Fibroblast of villous mesenchyme (primary cell): Measurements from ENCODE around the gene GLIS1. TPM values are rescaled to one million over a fixed set of nuclear protein-coding genes. Genes with fewer than 3 reads are reported as not detected.
A peak's percentile ranks its signal among the peaks of the same experiment; 100 is the strongest.

ENCODE experiments used
- DNase-seq: peaks from one replicate; pipeline ENCODE4 v3.0.0-alpha.2; 2010; ENCODE audit warnings: low read depth
- H3K4me3 ChIP-seq: 2 replicates; pipeline ENCODE4 v1.5.1; 2011; ENCODE audit warnings: low read depth, mild to moderate bottlenecking, low read length
- total RNA-seq: library from RNA; depleted of rRNA; stranded (reverse); fragments of >200 nt; gene quantifications from 2 replicates; pipeline ENCODE4 v1.2.3, GENCODE V29; 2012
- TF ChIP-seq, protein P1 (sequence below): IDR thresholded peaks from 2 replicates; pipeline ENCODE4 v1.5.1; 2012; ENCODE audit warnings: low read depth, mild to moderate bottlenecking, low read length; ENCODE audit not compliant: insufficient read depth

Gene GLIS1
- total RNA-seq, 1 donor: 0.43 TPM

DNA sequence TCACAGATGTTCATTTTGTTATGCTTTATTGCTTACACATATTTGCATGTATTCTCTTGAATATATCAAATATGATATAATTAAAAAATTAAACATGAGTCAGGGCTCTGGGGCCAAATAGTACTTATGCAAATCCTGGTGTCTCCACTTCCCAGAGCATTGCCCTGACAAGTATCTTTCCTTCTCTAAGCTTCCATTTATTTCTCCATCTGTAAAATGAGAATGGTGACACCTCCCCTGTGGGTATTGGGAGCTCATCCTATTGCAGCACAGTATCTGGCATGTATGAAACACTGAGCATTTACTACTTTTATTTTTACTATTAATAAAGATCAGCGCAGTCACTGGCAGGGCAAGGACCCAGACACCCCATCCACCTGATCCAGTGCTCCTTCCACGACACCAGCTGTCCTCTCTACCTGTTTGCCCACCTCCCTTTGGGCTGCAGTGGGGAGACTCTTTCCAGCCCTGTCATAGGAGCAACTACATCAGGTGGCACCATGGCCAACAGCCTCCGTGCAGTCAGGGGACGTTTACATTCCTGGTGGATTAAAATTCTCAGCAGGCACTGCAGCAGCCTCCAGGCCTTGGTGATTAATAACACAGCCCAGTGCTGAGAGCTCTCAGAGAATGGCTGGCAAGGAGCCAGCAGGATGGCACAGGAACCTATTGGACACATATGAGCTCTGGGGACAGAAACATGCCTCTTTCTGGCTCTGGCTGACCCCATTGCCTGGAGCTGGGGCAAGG lies 166.7 kb downstream of the GLIS1 start:
- peak; percentile 50 for DNase-seq
- TF ChIP-seq, protein P1, sequence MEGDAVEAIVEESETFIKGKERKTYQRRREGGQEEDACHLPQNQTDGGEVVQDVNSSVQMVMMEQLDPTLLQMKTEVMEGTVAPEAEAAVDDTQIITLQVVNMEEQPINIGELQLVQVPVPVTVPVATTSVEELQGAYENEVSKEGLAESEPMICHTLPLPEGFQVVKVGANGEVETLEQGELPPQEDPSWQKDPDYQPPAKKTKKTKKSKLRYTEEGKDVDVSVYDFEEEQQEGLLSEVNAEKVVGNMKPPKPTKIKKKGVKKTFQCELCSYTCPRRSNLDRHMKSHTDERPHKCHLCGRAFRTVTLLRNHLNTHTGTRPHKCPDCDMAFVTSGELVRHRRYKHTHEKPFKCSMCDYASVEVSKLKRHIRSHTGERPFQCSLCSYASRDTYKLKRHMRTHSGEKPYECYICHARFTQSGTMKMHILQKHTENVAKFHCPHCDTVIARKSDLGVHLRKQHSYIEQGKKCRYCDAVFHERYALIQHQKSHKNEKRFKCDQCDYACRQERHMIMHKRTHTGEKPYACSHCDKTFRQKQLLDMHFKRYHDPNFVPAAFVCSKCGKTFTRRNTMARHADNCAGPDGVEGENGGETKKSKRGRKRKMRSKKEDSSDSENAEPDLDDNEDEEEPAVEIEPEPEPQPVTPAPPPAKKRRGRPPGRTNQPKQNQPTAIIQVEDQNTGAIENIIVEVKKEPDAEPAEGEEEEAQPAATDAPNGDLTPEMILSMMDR: no peak
- no peak overlapping the region for H3K4me3 ChIP-seq

DNA sequence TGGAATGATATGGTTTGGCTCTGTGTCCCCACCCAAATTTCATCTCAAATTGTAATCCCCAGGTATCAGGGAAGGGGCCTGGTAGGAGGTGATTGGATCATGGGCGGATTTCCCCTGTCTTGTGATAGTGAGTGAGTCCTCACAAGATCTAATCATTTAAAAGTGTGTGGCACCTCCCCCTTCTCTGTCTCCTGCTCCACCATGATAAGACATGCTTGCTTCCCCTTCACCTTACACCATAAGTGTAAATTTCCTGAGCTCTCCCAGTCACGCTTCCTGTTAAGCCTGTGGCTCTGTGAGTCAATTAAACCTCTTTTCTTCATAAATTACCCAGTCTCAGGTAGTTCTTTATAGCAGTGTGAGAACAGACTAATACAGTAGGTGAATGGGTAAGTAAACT lies 170.4 kb downstream of the GLIS1 start:
- DNase-seq: no peak
- no peak overlapping the region for H3K4me3 ChIP-seq
- TF ChIP-seq, protein P1: no peak

DNA sequence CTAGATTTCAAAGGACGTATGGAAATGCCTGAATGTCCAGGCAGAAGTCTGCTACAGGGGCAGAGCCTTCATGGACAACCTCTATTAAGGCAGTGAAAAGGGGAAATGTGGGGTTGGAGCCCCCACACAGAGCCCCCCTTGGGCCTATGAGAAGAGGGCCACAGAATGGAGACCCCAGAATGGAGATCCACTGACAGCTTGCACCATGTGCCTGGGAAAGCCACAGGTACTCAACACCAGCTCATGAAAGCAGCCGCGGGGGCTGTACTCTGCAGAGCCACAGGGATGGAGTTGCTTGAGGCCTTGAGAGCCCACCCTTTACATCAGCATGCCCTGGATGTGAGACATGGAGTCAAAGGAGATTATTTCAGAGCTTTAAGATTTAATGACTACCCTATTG lies 171.1 kb downstream of the GLIS1 start:
- H3K4me3 ChIP-seq: no peak overlapping the region
- no peak for DNase-seq
- TF ChIP-seq, protein P1: no peak

DNA sequence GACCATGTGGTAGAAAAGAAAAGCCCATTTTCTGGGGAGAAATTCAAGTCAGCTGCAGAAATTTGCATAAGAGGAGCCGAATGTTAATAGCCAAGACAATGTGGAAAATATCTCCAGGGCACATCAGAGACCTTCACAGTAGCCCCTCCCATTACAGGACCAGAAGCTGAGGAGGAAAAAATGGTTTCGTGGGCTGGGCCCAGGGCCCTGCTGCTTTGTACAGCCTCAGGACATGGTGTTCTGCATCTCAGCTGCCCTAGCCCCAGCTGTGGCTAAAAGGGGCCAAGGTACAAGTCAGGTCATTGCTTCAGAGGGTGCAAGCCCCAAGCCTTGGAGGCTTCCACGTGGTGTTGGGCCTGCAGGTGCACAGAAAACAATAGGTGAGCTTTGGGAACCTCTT lies 171.5 kb downstream of the GLIS1 start:
- H3K4me3 ChIP-seq: no peak overlapping the region
- TF ChIP-seq, protein P1: no peak
- DNase-seq: no peak

DNA sequence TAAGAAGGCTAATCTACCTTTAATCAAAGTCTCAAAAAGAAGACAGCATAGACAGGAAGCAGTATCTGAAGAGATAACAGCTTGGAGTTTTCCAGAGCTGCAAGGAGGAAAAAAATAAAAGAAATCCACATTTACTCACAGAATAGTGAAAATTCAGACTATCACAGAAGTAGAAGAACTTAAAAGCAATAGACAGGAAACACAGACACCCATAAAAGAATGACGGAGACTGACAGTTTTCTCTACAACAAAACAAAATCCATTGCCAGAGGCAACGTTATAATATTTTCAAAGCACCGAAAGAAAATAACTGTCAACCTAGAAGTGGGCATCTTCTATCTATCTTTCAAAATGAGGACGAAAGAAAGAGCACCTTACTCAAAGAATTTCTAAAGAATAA lies 175.4 kb downstream of the GLIS1 start:
- TF ChIP-seq, protein P1: no peak
- no peak for DNase-seq

DNA sequence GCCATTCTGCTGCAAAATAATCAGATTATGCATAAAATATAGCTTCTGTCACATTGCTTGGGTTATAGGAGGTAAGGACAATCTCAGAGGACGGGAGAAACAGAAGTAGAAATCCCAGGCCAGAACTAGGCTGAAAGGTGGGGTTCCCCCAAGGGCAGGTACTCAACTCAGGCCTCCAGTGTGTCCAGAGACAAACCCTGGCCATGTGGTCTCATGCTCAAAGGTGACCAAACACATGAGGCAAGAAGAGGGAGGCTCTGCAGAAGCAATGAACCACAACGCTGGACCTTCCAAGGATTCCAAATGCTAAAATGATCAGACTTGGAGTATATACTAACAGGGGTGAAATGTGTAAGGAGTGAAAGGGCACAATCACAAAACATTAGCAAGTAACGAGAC lies 176.0 kb downstream of the GLIS1 start:
- H3K4me3 ChIP-seq: no peak overlapping the region
- no peak for DNase-seq
- TF ChIP-seq, protein P1: no peak

More for the DNA sequence above, 175.4 kb downstream of the GLIS1 start:
- H3K4me3 ChIP-seq: no peak overlapping the region
